Hindlimb muscle (tissue), 1 donor: ENCODE measurements around the gene CECR2. TPM values are rescaled to one million over a fixed set of nuclear protein-coding genes. Genes with fewer than 3 reads are reported as not detected.

ENCODE experiments used
- DNase-seq: peaks from one replicate; pipeline ENCODE4 v3.0.0-alpha.2; 2013
- polyA plus RNA-seq: library from polyadenylated mRNA; unstranded; fragments of 120-200 nt; gene quantifications from one replicate; pipeline ENCODE4 v1.2.1, GENCODE V29; 2013; ENCODE audit not compliant: insufficient read length

CECR2 gene
- polyA plus RNA-seq, 1 donor, result 30.5 TPM

GRCh38 chr22:17575681-17576080 is 206.4 kb downstream of the CECR2 start:
- DNase-seq, result no peak

- no peak for DNase-seq
These were observed 207.2 kb downstream of the CECR2 start for GRCh38 chr22:17576470-17576869.

GRCh38 chr22:17578136-17578754 is 209.0 kb downstream of the CECR2 start:
- peak; percentile 57 for DNase-seq

GRCh38 chr22:17579535-17579981 is 210.3 kb downstream of the CECR2 start:
- DNase-seq, result no peak

GRCh38 chr22:17580441-17581031 is 211.3 kb downstream of the CECR2 start:
- no peak for DNase-seq

- no peak for DNase-seq
These were observed 211.8 kb downstream of the CECR2 start for GRCh38 chr22:17581056-17581455.

- no peak for DNase-seq
These were observed 212.4 kb downstream of the CECR2 start for GRCh38 chr22:17581631-17582030.

GRCh38 chr22:17583151-17583550 is 213.9 kb downstream of the CECR2 start:
- DNase-seq, result no peak

- no peak for DNase-seq
These were observed 217.7 kb downstream of the CECR2 start for GRCh38 chr22:17586831-17587440.

- no peak for DNase-seq
These were observed 218.4 kb downstream of the CECR2 start for GRCh38 chr22:17587629-17588028.

- DNase-seq, result no peak
These were observed 219.3 kb downstream of the CECR2 start for GRCh38 chr22:17588606-17589005.

- no peak for DNase-seq
These were observed 220.6 kb downstream of the CECR2 start for GRCh38 chr22:17589810-17590375.

- DNase-seq, result no peak
These were observed 221.3 kb downstream of the CECR2 start for GRCh38 chr22:17590586-17590985.

GRCh38 chr22:17592201-17592600 is 222.9 kb downstream of the CECR2 start:
- no peak for DNase-seq

- DNase-seq, result no peak
These were observed 227.0 kb downstream of the CECR2 start for GRCh38 chr22:17596226-17596625.

- DNase-seq, result no peak
These were observed 228.0 kb downstream of the CECR2 start for GRCh38 chr22:17597217-17597616.

GRCh38 chr22:17598318-17598717 is 229.1 kb downstream of the CECR2 start:
- DNase-seq, result no peak

GRCh38 chr22:17601031-17601430 is 231.8 kb downstream of the CECR2 start:
- DNase-seq, result no peak

GRCh38 chr22:17603668-17604067 is 234.4 kb downstream of the CECR2 start:
- DNase-seq, result no peak

- DNase-seq, result no peak
These were observed 237.2 kb downstream of the CECR2 start for GRCh38 chr22:17606496-17606895.
